K562 (cell line): ENCODE results near the gene PSMB2. TPM values are rescaled to one million over a fixed set of nuclear protein-coding genes. Genes with fewer than 3 reads are reported as not detected.

Source experiments
- BDP1 ChIP-seq: IDR thresholded peaks from 3 replicates; pipeline ENCODE4 v1.6.1; 2011; ENCODE audit not compliant: insufficient read length, insufficient read depth
- BRCA1 ChIP-seq, 2 experiments: fragments of 450-650 bp in 1 of 2; sonication (generic) in 1 of 2; formaldehyde crosslinking in 1 of 2; IDR thresholded peaks; 2 replicates each; pipeline versions ENCODE4 v1.5.0 to v1.6.1; 2017 to 2020; ENCODE audit warnings: mild to moderate bottlenecking in 1 of 2, missing genetic modification reagents in 1 of 2
- GTF2E2 ChIP-seq: fragments of 200-800 bp; sonication (Bioruptor generic); IDR thresholded peaks from 2 replicates; pipeline ENCODE4 v1.6.1; 2016; ENCODE audit warnings: missing genetic modification characterization, missing compliant biosample characterization
- HNRNPLL ChIP-seq: fragments of 200-400 bp; formaldehyde crosslinking; IDR thresholded peaks from 2 replicates; pipeline ENCODE4 v1.6.1; 2017; ENCODE audit warnings: low read length, low read depth, mild to moderate bottlenecking; ENCODE audit not compliant: poor library complexity, severe bottlenecking
- KDM5B ChIP-seq: fragments of 200-600 bp; sonication (generic); IDR thresholded peaks from 2 replicates; pipeline ENCODE4 v1.6.1; 2012; ENCODE audit warnings: low read depth, mild to moderate bottlenecking, moderate library complexity, low read length, control low read depth, inconsistent platforms; ENCODE audit not compliant: insufficient replicate concordance
- MCM3 ChIP-seq: fragments of 450-650 bp; IDR thresholded peaks from 2 replicates; pipeline ENCODE4 v1.6.1; 2016
- NCOA4 ChIP-seq: fragments of 450-650 bp; IDR thresholded peaks from 2 replicates; pipeline ENCODE4 v1.6.1; 2018; ENCODE audit warnings: mild to moderate bottlenecking; ENCODE audit not compliant: partially characterized antibody
- NFIC ChIP-seq: fragments of 450-650 bp; IDR thresholded peaks from 2 replicates; pipeline ENCODE4 v1.6.1; 2017; ENCODE audit warnings: mild to moderate bottlenecking, inconsistent platforms
- PKNOX1 ChIP-seq: fragments of 450-650 bp; IDR thresholded peaks from 2 replicates; pipeline ENCODE4 v1.6.1; 2016
- RBBP5 ChIP-seq: fragments of 200-600 bp; sonication (generic); IDR thresholded peaks from 2 replicates; pipeline ENCODE4 v1.6.1; 2012; ENCODE audit warnings: borderline replicate concordance, mild to moderate bottlenecking, low read length, control low read depth, inconsistent platforms; ENCODE audit not compliant: insufficient read depth, poor library complexity, severe bottlenecking
- SMAD4 ChIP-seq: fragments of 250-450 bp; sonication (Bioruptor Pico); conservative IDR thresholded peaks from 2 replicates; pipeline ENCODE4 v1.8.0; 2021; ENCODE audit warnings: inconsistent platforms, mild to moderate bottlenecking, moderate library complexity
- XRCC3 ChIP-seq: fragments of 450-650 bp; IDR thresholded peaks from 2 replicates; pipeline ENCODE4 v1.6.1; 2017; ENCODE audit warnings: mild to moderate bottlenecking, moderate library complexity
- ZBTB11 ChIP-seq, 3 experiments: fragments of 200-800 bp in 1 of 3; fragments of 250-450 bp in 1 of 3; fragments of 450-650 bp in 1 of 3; sonication (Bioruptor Pico) in 1 of 3; sonication (Bioruptor generic) in 1 of 3; formaldehyde crosslinking in 1 of 3; IDR thresholded peaks; 2 replicates each; pipeline versions ENCODE4 v1.6.1 to v1.8.0; 2016 to 2022; ENCODE audit warnings: mild to moderate bottlenecking in 2 of 3, missing genetic modification characterization in 2 of 3, missing compliant biosample characterization in 1 of 3, moderate library complexity in 1 of 3
- ZFP30 ChIP-seq: fragments of 250-450 bp; sonication (Bioruptor Pico); IDR thresholded peaks from 2 replicates; pipeline ENCODE4 v1.8.0; 2022; ENCODE audit warnings: moderate library complexity, mild to moderate bottlenecking, inconsistent platforms, borderline replicate concordance
- ZHX1 ChIP-seq: fragments of 150-350 bp; conservative IDR thresholded peaks from 2 replicates; pipeline ENCODE4 v1.6.1; 2014; ENCODE audit warnings: low read length
- ZNF146 ChIP-seq: IDR thresholded peaks from one replicate; pipeline ENCODE4 v1.6.1; 2018; ENCODE audit warnings: missing compliant biosample characterization; ENCODE audit not compliant: unreplicated experiment
- ZNF398 ChIP-seq: fragments of 250-450 bp; sonication (Bioruptor Pico); IDR thresholded peaks from 2 replicates; pipeline ENCODE4 v1.8.0; 2021; ENCODE audit warnings: moderate library complexity, mild to moderate bottlenecking, inconsistent platforms
- ZNF785 ChIP-seq: fragments of 250-450 bp; sonication (Bioruptor Pico); IDR thresholded peaks from 2 replicates; pipeline ENCODE4 v1.4.0; 2020; ENCODE audit warnings: mild to moderate bottlenecking
- polyA plus RNA-seq, 8 experiments: library from polyadenylated mRNA; depleted of rRNA in 4 of 8; stranded (reverse) in 5 of 8; unstranded in 3 of 8; fragments of >200 nt; fragmentation: Nextera tagmentation in 2 of 8; fragmentation: Illumina TruSeq in 1 of 8; extraction: Ambion mirVana in 2 of 8; extraction: Trizol in 1 of 8; gene quantifications; 2 replicates each; pipeline versions ENCODE4 v1.2.1 to v1.2.3, GENCODE V29; 2011 to 2014; ENCODE audit warnings: inconsistent platforms in 1 of 8, missing spikeins in 1 of 8
- total RNA-seq, 7 experiments: library from RNA; depleted of rRNA in 6 of 7; stranded (reverse); fragments of >200 nt in 6 of 7; fragmentation: Illumina TruSeq in 2 of 7; extraction: Trizol in 2 of 7; gene quantifications; 2 replicates each; pipeline versions ENCODE4 v1.2.1 to v1.2.3, GENCODE V29; 2011 to 2021; ENCODE audit warnings: low replicate concordance in 1 of 7

The PSMB2 gene
- total and polyA plus RNA-seq, 9 of the 15 experiments (the other 6 are each of a cell fraction or from before 2014, with no cell fraction given) = 71.7 to 543 (median 165) TPM

DNA sequence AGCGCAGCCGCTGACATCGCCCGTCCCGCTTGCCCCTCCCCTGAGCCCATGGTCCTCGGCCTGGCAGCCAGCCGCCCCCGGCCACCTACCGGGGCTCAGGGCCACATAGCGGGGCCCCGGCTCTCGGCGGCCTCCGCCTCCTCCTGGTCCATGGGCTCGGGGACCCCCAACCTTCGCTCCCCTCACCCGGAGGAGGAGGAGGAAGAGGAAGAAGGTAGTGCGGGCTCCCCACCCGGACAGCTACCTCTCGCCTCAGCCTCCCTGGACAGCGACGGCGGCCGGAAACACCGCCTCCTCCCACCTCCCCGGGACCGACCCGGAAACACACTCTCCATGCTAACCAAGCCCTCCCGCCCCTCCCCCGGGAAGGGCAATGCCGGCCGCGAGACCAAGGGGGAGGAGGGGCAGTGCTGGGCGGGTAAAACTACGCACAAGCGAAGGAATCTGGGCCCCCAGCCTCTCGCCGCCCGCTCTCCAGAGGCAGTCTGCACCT, 84.2 kb downstream of the PSMB2 start, which contains the start of gene KIAA0319L (continued):
- TF ChIP-seq BDP1 (no peak), ZHX1 (no peak), ZFP30 (CRISPR knock-in tag) (no peak), ZNF785 (CRISPR knock-in tag) (no peak), BRCA1 (IDR thresholded peaks at IDR 0.05) (no peak), BRCA1 (CRISPR knock-in tag; IDR thresholded peaks at IDR 0.05) (no peak), NFIC (no peak), MCM3 (no peak), PKNOX1 (peak; percentile 43; the same call in 1 of the 2 replicates), SMAD4 (peak; percentile 44), GTF2E2 (no peak), ZNF146 (no peak), XRCC3 (no peak), HNRNPLL (no peak), KDM5B (peak; percentile 74), NCOA4 (no peak), ZBTB11 (CRISPR knock-in tag; IDR thresholded peaks at IDR 0.05) (peak in 2 of 3 experiments; percentile 80 to 94; a peak in 5 of 6 replicates), RBBP5 (peak; percentile 86), ZNF398 (CRISPR knock-in tag) (no peak)
